Measurements from ENCODE around the gene ANKH. TPM values are rescaled to one million over a fixed set of nuclear protein-coding genes. Genes with fewer than 3 reads are reported as not detected.

ANKH gene
- total RNA-seq, 1 experiment from 2014 or later: 65.2 TPM

GRCh38 chr5:14712666-14713065, 158.9 kb downstream of the ANKH start:
- Histone ChIP-seq H3K9me3 (ENCODE audit: control insufficient read depth in 1 of 2, insufficient read depth in 1 of 2, low read depth in 1 of 2, low read length in 2 of 2) (no peaks in the 10 kb centered on the region), H3K27me3 (ENCODE audit: insufficient read depth, low read length) (no peaks in the 10 kb centered on the region), H3K36me3 (ENCODE audit: control insufficient read depth in 1 of 2, insufficient read depth in 2 of 2, low read length in 2 of 2) (peaks cover 0 to 16% of the 10 kb centered on the region in 2 experiments), H3K27ac (ENCODE audit: low read depth, low read length) (no peak overlapping the region), H3K79me2 (ENCODE audit: insufficient read depth, low read length) (no peaks in the 10 kb centered on the region), H3K9ac (ENCODE audit: low read length) (no peak overlapping the region), H3K4me2 (ENCODE audit: low read length) (no peak overlapping the region), H2AFZ (ENCODE audit: low read depth, low read length, poor library complexity, severe bottlenecking) (no peak overlapping the region), H4K20me1 (ENCODE audit: insufficient read depth) (no peaks in the 10 kb centered on the region), H3K4me1 (ENCODE audit: control insufficient read depth in 1 of 2, insufficient read depth in 2 of 2, low read length in 2 of 2) (no peaks in the 10 kb centered on the region), H3K4me3 (replicated peaks in 1 of 2; ENCODE audit: low read depth in 1 of 2, low read length in 2 of 2) (no peak overlapping the region), H3K9me2 (ENCODE audit: insufficient read depth) (no peaks in the 10 kb centered on the region)
- ChIA-PET CTCF (no interaction called here), RAD21 (ENCODE audit: low non-redundant PET in 1 of 2, low total read pairs in 2 of 2, uncharacterized antibody in 2 of 2, unreplicated experiment in 2 of 2) (no interaction called here), POLR2A (no interaction called here)
- ATAC-seq: no peak
- intact Hi-C loops (cut with micrococcal nuclease): no loop called here
- BruUV-seq (replicated peaks): no TSS peak
- TF ChIP-seq POLR2A (IDR thresholded peaks at IDR 0.05; ENCODE audit: borderline replicate concordance, extremely low read depth, insufficient read depth, insufficient read length) (no peak), EZH2 (IDR thresholded peaks at IDR 0.05) (no peak), REST (IDR thresholded peaks at IDR 0.05; ENCODE audit: low read depth) (no peak), ATF3 (IDR thresholded peaks at IDR 0.05) (no peak), ZFX (IDR thresholded peaks at IDR 0.05) (no peak), TCF7L2 (IDR thresholded peaks at IDR 0.05; ENCODE audit: borderline replicate concordance, extremely low read depth, insufficient read depth, insufficient read length) (no peak), CEBPB (IDR thresholded peaks at IDR 0.05; ENCODE audit: low read depth) (no peak), RAD21 (IDR thresholded peaks at IDR 0.05; ENCODE audit: low read depth) (no peak), SP1 (IDR thresholded peaks at IDR 0.05; ENCODE audit: low read depth) (no peak), EGR1 (IDR thresholded peaks at IDR 0.05; ENCODE audit: low read depth) (no peak), CBX3 (IDR thresholded peaks at IDR 0.05; ENCODE audit: low read depth) (no peak), MAX (IDR thresholded peaks at IDR 0.05) (no peak), ZNF274 (IDR thresholded peaks at IDR 0.05; ENCODE audit: low read depth, low read length) (no peak), SRF (IDR thresholded peaks at IDR 0.05; ENCODE audit: low read depth) (no peak), POLR2AphosphoS5 (IDR thresholded peaks at IDR 0.05; ENCODE audit: low read depth, low read length) (no peak), SIN3A (IDR thresholded peaks at IDR 0.05; ENCODE audit: low read depth) (no peak), ZBTB33 (IDR thresholded peaks at IDR 0.05; ENCODE audit: extremely low read depth, insufficient replicate concordance, low read length) (no peak), ELF1 (IDR thresholded peaks at IDR 0.05; ENCODE audit: borderline replicate concordance, low read depth) (no peak)
- DNase-seq (ENCODE audit: low read depth, low spot score): no peak
